H1 (cell line): ENCODE data around the gene ATP6V0E2. TPM values are rescaled to one million over a fixed set of nuclear protein-coding genes. Genes with fewer than 3 reads are reported as not detected.

Experiments
- CHD7 ChIP-seq: fragments of 300-600 bp; sonication (generic); IDR thresholded peaks from 2 replicates; pipeline ENCODE4 v1.7.1; 2012; ENCODE audit warnings: low read length, moderate library complexity, mild to moderate bottlenecking, inconsistent platforms; ENCODE audit not compliant: insufficient replicate concordance
- TCF12 ChIP-seq: IDR thresholded peaks from 2 replicates; pipeline ENCODE4 v1.6.1; 2011; ENCODE audit warnings: low read depth, mild to moderate bottlenecking, low read length
- polyA plus RNA-seq, 7 experiments: library from polyadenylated mRNA; depleted of rRNA in 3 of 7; stranded (reverse) in 5 of 7; unstranded in 2 of 7; fragments of >200 nt in 5 of 7; fragments of 200-250 nt in 2 of 7; gene quantifications; 1 replicate in 5 of 7; 2 replicates in 1 of 7; 4 replicates in 1 of 7; pipeline versions ENCODE4 v1.2.1 to v1.2.3, GENCODE V29; 2011 to 2013; ENCODE audit warnings: missing spikeins in 2 of 7, mixed read lengths in 2 of 7
- total RNA-seq: library from RNA; stranded (reverse); fragmentation: NEBNext Ultra II Directional; extraction: Animal tissue kit (Norgen Biotek cat#: 25700); gene quantifications from 2 replicates; pipeline ENCODE4 v1.2.1, GENCODE V29; 2021

Gene ATP6V0E2
- total and polyA plus RNA-seq, 2 of the 8 experiments (the other 6 are each of a cell fraction or from before 2014, with no cell fraction given), result 26.1 to 47.9 TPM

- TF ChIP-seq CHD7 (no peak), TCF12 (no peak)
- TF ChIP-seq, all 59 proteins: peak for 0
These were observed 7.0 kb downstream of the ATP6V0E2 start (continued) for GRCh38 chr7:149880638-149881311.
